Endothelial cell (in vitro differentiated cells): ENCODE results near the gene PAGR1. TPM values are rescaled to one million over a fixed set of nuclear protein-coding genes. Genes with fewer than 3 reads are reported as not detected.
A peak's percentile ranks its signal among the peaks of the same experiment; 100 is the strongest.

ENCODE experiments used
- DNase-seq: peaks from one replicate; pipeline ENCODE4 v3.0.0; 2021; ENCODE audit warnings: low spot score
- H3K27ac Mint-ChIP-seq: one replicate; pipeline ENCODE4 v1.8.0; 2021; ENCODE audit warnings: mixed read lengths, inconsistent platforms; ENCODE audit not compliant: unreplicated experiment
- H3K27me3 Mint-ChIP-seq: one replicate; pipeline ENCODE4 v1.8.0; 2021; ENCODE audit warnings: mild to moderate bottlenecking, moderate library complexity, mixed read lengths, inconsistent platforms; ENCODE audit not compliant: unreplicated experiment
- H3K36me3 Mint-ChIP-seq: one replicate; pipeline ENCODE4 v1.8.0; 2021; ENCODE audit warnings: mild to moderate bottlenecking, low read depth, mixed read lengths, inconsistent platforms; ENCODE audit not compliant: unreplicated experiment
- H3K4me1 Mint-ChIP-seq: one replicate; pipeline ENCODE4 v1.8.0; 2021; ENCODE audit warnings: mild to moderate bottlenecking, mixed read lengths, inconsistent platforms; ENCODE audit not compliant: unreplicated experiment
- H3K4me3 Mint-ChIP-seq: one replicate; pipeline ENCODE4 v1.8.0; 2021; ENCODE audit warnings: mild to moderate bottlenecking, mixed read lengths, inconsistent platforms; ENCODE audit not compliant: unreplicated experiment
- H3K9me3 Mint-ChIP-seq: one replicate; pipeline ENCODE4 v1.8.0; 2021; ENCODE audit warnings: mixed read lengths, inconsistent platforms; ENCODE audit not compliant: unreplicated experiment
- CTCF ChIP-seq: fragments of 200-600 bp; sonication (generic); IDR thresholded peaks from one replicate; pipeline ENCODE4 v1.5.0; 2021; ENCODE audit warnings: antibody characterized with exemption; ENCODE audit not compliant: unreplicated experiment
- total RNA-seq: library from RNA; stranded (reverse); fragmentation: NEBNext Ultra II Directional; extraction: Animal tissue kit (Norgen Biotek cat#: 25700); gene quantifications from one replicate; pipeline ENCODE4 v1.2.1, GENCODE V29; 2021; ENCODE audit not compliant: unreplicated experiment

PAGR1 gene
- total RNA-seq, 1 donor from 2014 or later = 38.6 TPM

DNA sequence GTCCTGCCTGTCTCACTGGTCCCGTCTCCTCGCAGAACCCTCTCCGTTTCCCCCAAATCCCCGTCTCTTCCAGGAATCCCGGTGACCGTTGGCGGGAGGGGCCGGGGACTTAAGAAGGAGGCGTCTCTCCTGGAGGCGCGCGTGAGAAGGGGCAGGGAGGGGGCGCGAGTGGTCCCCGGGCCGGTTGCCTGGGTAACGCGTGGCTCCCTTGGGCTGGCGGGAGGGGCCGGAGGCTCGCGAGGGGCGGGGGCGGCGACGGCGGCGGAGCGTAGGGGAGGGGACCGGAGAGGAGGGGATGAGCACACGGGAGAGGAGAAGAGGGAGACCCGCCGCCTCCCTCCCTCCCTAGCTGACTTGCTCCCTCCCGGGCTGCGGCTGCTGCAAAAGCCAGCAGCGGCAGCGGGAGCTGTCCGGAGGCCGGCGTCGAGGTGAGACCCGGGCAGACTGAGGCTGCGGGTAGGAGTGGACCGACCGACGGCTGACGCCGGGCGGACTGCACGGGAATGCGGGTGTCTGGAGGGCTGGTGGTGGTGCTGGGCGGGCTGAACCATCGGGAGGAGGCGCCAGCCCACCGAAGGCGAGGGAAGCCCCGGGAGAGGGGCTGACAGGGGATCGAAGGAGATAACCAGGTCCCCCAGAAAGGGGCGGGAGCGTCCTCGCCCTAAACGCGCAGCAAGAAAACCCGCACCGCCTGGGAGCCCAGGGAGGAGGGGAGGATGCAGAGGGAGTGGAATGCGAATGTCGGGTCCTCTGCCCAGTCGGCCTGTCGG lies 3.9 kb upstream of the PAGR1 start, which contains the start of gene PRRT2:
TSS of gene PRRT2 (plus strand) at position 298 of the 770 bp plus-strand sequence. CDS start 862 bp downstream, outside the sequence.
- peaks cover 57% of the 10 kb centered on the region for H3K4me1 Mint-ChIP-seq
- DNase-seq = peak; percentile 52
- H3K27me3 Mint-ChIP-seq = peaks cover 31% of the 10 kb centered on the region
- peak within 1 kb of the TSS; percentile 86 for H3K4me3 Mint-ChIP-seq
- no peaks in the 10 kb centered on the region for H3K9me3 Mint-ChIP-seq
- no peak for TF ChIP-seq CTCF
- peak within 1 kb of the TSS; percentile 32 for H3K27ac Mint-ChIP-seq
- peaks cover 10% of the 10 kb centered on the region for H3K36me3 Mint-ChIP-seq

GRCh38 chr16:29812754-29813643 lies 3.0 kb upstream of the PAGR1 start:
- H3K27me3 Mint-ChIP-seq = peaks cover 30% of the 10 kb centered on the region
- no peak for DNase-seq
- H3K4me3 Mint-ChIP-seq = peak overlapping the region; percentile 78
- peaks cover 59% of the 10 kb centered on the region for H3K4me1 Mint-ChIP-seq
- H3K27ac Mint-ChIP-seq = no peak overlapping the region
- peaks cover 14% of the 10 kb centered on the region for H3K36me3 Mint-ChIP-seq
- no peak for TF ChIP-seq CTCF
- no peaks in the 10 kb centered on the region for H3K9me3 Mint-ChIP-seq

DNA sequence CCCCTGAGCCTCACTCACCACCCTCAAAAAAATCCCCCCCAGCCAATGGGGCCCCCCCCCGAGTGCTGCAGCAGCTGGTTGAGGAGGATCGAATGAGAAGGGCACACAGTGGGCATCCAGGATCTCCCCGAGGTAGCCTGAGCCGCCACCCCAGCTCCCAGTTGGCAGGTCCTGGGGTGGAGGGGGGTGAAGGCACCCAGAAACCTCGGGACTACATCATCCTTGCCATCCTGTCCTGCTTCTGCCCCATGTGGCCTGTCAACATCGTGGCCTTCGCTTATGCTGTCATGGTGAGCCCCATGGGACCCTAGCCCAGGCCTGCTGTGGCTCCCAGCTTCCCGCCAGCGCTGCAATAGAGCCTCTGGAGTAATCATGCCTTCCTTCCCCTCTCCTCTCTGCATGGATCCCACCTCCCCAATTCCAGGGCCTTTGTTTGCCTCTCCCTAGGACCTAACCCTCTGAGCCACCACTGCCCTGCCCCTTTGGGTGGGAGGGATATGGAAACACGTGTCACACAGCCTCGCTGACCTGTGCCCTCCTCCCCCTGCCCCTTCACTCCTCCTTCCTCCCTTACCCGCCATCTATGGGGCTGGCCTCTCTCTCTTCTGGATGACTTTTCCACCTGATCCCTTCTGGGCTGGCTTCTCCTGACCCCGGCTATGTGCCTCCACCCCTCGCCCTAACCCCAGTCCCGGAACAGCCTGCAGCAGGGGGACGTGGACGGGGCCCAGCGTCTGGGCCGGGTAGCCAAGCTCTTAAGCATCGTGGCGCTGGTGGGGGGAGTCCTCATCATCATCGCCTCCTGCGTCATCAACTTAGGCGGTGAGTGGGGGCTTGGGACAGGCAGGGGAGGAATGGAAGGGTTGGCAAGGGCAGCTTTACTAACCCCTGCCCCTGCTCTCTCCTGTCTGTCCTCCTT lies 2.0 kb upstream of the PAGR1 start:
- peak overlapping the region; percentile 95 for H3K4me3 Mint-ChIP-seq
- DNase-seq = no peak
- peaks cover 58% of the 10 kb centered on the region for H3K4me1 Mint-ChIP-seq
- no peak for TF ChIP-seq CTCF
- peaks cover 10% of the 10 kb centered on the region for H3K36me3 Mint-ChIP-seq
- no peaks in the 10 kb centered on the region for H3K9me3 Mint-ChIP-seq
- peaks cover 30% of the 10 kb centered on the region for H3K27me3 Mint-ChIP-seq
- H3K27ac Mint-ChIP-seq = peak overlapping the region; percentile 64

DNA sequence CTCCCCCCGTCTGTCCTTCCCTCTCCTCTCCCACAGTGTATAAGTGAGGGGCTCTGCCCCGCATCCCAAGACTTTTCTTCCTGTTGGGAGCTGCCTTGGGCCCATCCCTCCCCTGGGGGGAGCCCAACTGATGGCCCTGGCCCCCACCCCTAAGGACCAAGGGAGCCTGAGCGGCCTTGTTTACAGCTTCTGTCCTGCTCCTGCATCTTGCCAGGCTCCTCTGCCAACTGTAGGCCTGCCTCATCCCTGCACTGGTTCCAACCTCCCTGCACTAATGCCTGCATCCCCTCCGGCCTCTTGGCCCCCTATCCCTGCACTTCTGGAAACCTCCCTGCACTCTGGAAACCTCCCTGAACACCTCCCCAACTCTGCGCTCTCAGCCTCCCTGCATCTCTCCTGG lies 1.4 kb upstream of the PAGR1 start:
- Mint-ChIP-seq H3K9me3 (no peaks in the 10 kb centered on the region), H3K27ac (peak overlapping the region; percentile 70), H3K27me3 (peaks cover 29% of the 10 kb centered on the region), H3K36me3 (peaks cover 15% of the 10 kb centered on the region), H3K4me3 (peak overlapping the region; percentile 95), H3K4me1 (peaks cover 59% of the 10 kb centered on the region)
- TF ChIP-seq CTCF = no peak
- no peak for DNase-seq
